Activated B cell treated with CpG ODN at 0.5 μM for 24 hours (primary cell): ENCODE measurements around the gene KLF2. TPM values are rescaled to one million over a fixed set of nuclear protein-coding genes. Genes with fewer than 3 reads are reported as not detected.

Source experiments
- ATAC-seq: fragments of 200-7000 bp; cut with Tn5 transposase; one replicate; pipeline ENCODE4 v1.10.0; 2021; ENCODE audit warnings: low read depth, mild to moderate bottlenecking, moderate library complexity
- CTCF ChIA-PET: fragments of 350-600 bp; sonication (Branson Sonifier 250); formaldehyde crosslinking; loops from one replicate; lab custom pipeline; 2021; ENCODE audit warnings: antibody characterized with exemption; lab: Charles Lee
- POLR2A ChIA-PET: fragments of 350-600 bp; sonication (Branson Sonifier 250); formaldehyde crosslinking; loops from one replicate; lab custom pipeline; 2021; ENCODE audit warnings: antibody characterized with exemption; lab: Charles Lee
- DNase-seq: peaks from one replicate; pipeline ENCODE4 v3.0.0; 2022
- H3K27ac Mint-ChIP-seq: one replicate; pipeline ENCODE4 v1.8.0; 2020; ENCODE audit warnings: mixed read lengths
- H3K27me3 Mint-ChIP-seq: one replicate; pipeline ENCODE4 v1.8.0; 2021; ENCODE audit warnings: mixed read lengths
- H3K36me3 Mint-ChIP-seq: one replicate; pipeline ENCODE4 v1.8.0; 2021; ENCODE audit warnings: low read depth, mixed read lengths
- H3K4me1 Mint-ChIP-seq: one replicate; pipeline ENCODE4 v1.8.0; 2021; ENCODE audit warnings: mixed read lengths
- H3K4me3 Mint-ChIP-seq: one replicate; pipeline ENCODE4 v1.8.0; 2020; ENCODE audit warnings: mild to moderate bottlenecking, mixed read lengths
- H3K9me3 Mint-ChIP-seq: one replicate; pipeline ENCODE4 v1.8.0; 2020; ENCODE audit warnings: mixed read lengths
- CTCF ChIP-seq: fragments of 200-600 bp; IDR thresholded peaks from one replicate; pipeline ENCODE4 v1.8.0; 2022; ENCODE audit warnings: antibody characterized with exemption, mild to moderate bottlenecking
- intact Hi-C: fragments of 100-400 bp; cut with micrococcal nuclease; formaldehyde crosslinking; loops from one replicate; pipeline ENCODE4 v1.15.1; 2024
- total RNA-seq: library from RNA; stranded (reverse); gene quantifications from 2 replicates; pipeline ENCODE4 v1.2.3, GENCODE V29; 2022

KLF2 gene
- total RNA-seq, 1 donor from 2014 or later: 87.6 TPM

- intact Hi-C loops: no loop called here
- H3K4me1 Mint-ChIP-seq: peaks cover 65% of the 10 kb centered on the region
- DNase-seq (no peak), ATAC-seq (no peak)
- TF ChIP-seq CTCF: no peak
- no peaks in the 10 kb centered on the region for H3K9me3 Mint-ChIP-seq
- ChIA-PET POLR2A (interaction anchor here (0.8 to 2.8 kb wide), 7 partner anchors 8 to 108 kb away, joined by 3 to 19 read pairs (median 6); no protein-coding TSS in a partner anchor), CTCF (interaction anchor here (1.5 kb wide), 1 partner anchor 33 kb away, joined by 5 read pairs; no protein-coding TSS in a partner anchor)
- no peak overlapping the region for H3K27ac Mint-ChIP-seq
- H3K27me3 Mint-ChIP-seq: no peaks in the 10 kb centered on the region
- peaks cover 52% of the 10 kb centered on the region for H3K36me3 Mint-ChIP-seq
- no peak overlapping the region for H3K4me3 Mint-ChIP-seq
Observed at GRCh38 chr19:16375157-16375935, 50.7 kb downstream of the KLF2 start.

- Mint-ChIP-seq H3K36me3 (peaks cover 52% of the 10 kb centered on the region), H3K27me3 (no peaks in the 10 kb centered on the region), H3K27ac (no peak overlapping the region), H3K4me3 (no peak overlapping the region), H3K9me3 (no peaks in the 10 kb centered on the region), H3K4me1 (peaks cover 70% of the 10 kb centered on the region)
- POLR2A ChIA-PET: interaction anchor here (0.9 to 2.8 kb wide), 6 partner anchors 9 to 108 kb away, joined by 3 to 19 read pairs (median 6); no protein-coding TSS in a partner anchor
- no peak for TF ChIP-seq CTCF
- CTCF ChIA-PET: interaction anchor here (1.0 to 1.5 kb wide), 4 partner anchors 10 to 51 kb away, joined by 3 to 5 read pairs (median 4); partner anchors contain the start of gene KLF2
- no peak for DNase-seq
- intact Hi-C loops: no loop called here
- ATAC-seq: no peak
Observed at GRCh38 chr19:16375936-16376185, 51.2 kb downstream of the KLF2 start.

- CTCF ChIA-PET: interaction anchor here (1.0 to 2.1 kb wide), 6 partner anchors 10 to 52 kb away, joined by 3 to 11 read pairs (median 5); partner anchors contain the start of gene KLF2
- H3K27me3 Mint-ChIP-seq: no peaks in the 10 kb centered on the region
- DNase-seq: no peak
- POLR2A ChIA-PET: interaction anchor here (0.9 to 2.8 kb wide), 7 partner anchors 10 to 109 kb away, joined by 3 to 19 read pairs (median 6); no protein-coding TSS in a partner anchor
- ATAC-seq: no peak
- no peaks in the 10 kb centered on the region for H3K9me3 Mint-ChIP-seq
- peaks cover 74% of the 10 kb centered on the region for H3K4me1 Mint-ChIP-seq
- no peak for TF ChIP-seq CTCF
- H3K36me3 Mint-ChIP-seq: peaks cover 50% of the 10 kb centered on the region
- H3K4me3 Mint-ChIP-seq: no peak overlapping the region
- intact Hi-C loops: no loop called here
- H3K27ac Mint-ChIP-seq: peak overlapping the region; percentile 6
Observed at GRCh38 chr19:16376241-16376640, 51.6 kb downstream of the KLF2 start.

- no peak overlapping the region for H3K4me3 Mint-ChIP-seq
- TF ChIP-seq CTCF: no peak
Observed at GRCh38 chr19:16376649-16377048, 52.0 kb downstream of the KLF2 start.

GRCh38 chr19:16377521-16377920, 52.9 kb downstream of the KLF2 start:
- CTCF ChIA-PET: interaction anchor here (1.9 to 2.1 kb wide), 2 partner anchors 40 to 49 kb away, joined by 9 to 11 read pairs; no protein-coding TSS in a partner anchor
- ATAC-seq (no peak), DNase-seq (no peak)
- H3K27me3 Mint-ChIP-seq: no peaks in the 10 kb centered on the region
- TF ChIP-seq CTCF: no peak
- no peak overlapping the region for H3K4me3 Mint-ChIP-seq
- H3K4me1 Mint-ChIP-seq: peaks cover 87% of the 10 kb centered on the region
- intact Hi-C loops: no loop called here
- H3K9me3 Mint-ChIP-seq: no peaks in the 10 kb centered on the region
- H3K27ac Mint-ChIP-seq: no peak overlapping the region
- POLR2A ChIA-PET: interaction anchor here (0.9 to 2.8 kb wide), 5 partner anchors 11 to 49 kb away, joined by 3 to 19 read pairs (median 6); no protein-coding TSS in a partner anchor
- peaks cover 49% of the 10 kb centered on the region for H3K36me3 Mint-ChIP-seq

More at GRCh38 chr19:16376649-16377048, 52.0 kb downstream of the KLF2 start:
- no peaks in the 10 kb centered on the region for H3K9me3 Mint-ChIP-seq
- no peaks in the 10 kb centered on the region for H3K27me3 Mint-ChIP-seq
- POLR2A ChIA-PET: interaction anchor here (0.5 to 2.8 kb wide), 8 partner anchors 10 to 281 kb away, joined by 3 to 19 read pairs (median 6); no protein-coding TSS in a partner anchor
- CTCF ChIA-PET: interaction anchor here (1.0 to 2.1 kb wide), 6 partner anchors 11 to 52 kb away, joined by 3 to 11 read pairs (median 5); partner anchors contain the start of gene KLF2
- peaks cover 50% of the 10 kb centered on the region for H3K36me3 Mint-ChIP-seq
- peak overlapping the region; percentile 6 for H3K27ac Mint-ChIP-seq
- peak; percentile 63 for ATAC-seq
- intact Hi-C loops: no loop called here
- no peak for DNase-seq
- H3K4me1 Mint-ChIP-seq: peaks cover 78% of the 10 kb centered on the region
